GM20431 (cell line): ENCODE results near the gene ITGB6.

Experiments used
- in situ Hi-C: fragments of 300-500 bp; cut with MseI, MboI; formaldehyde crosslinking; loops from one replicate; pipeline ENCODE4 v1.15.0; 2020; ENCODE audit warnings: low sequenced_read_pairs; ENCODE audit not compliant: unreplicated experiment

The ITGB6 gene

GRCh38 chr2:160061944-160062291 lies 138.2 kb downstream of the ITGB6 start:
- in situ Hi-C loops: no loop called here

- in situ Hi-C loops: no loop called here
Observed at GRCh38 chr2:160061533-160061932, 138.5 kb downstream of the ITGB6 start.

GRCh38 chr2:160060297-160060696 lies 139.8 kb downstream of the ITGB6 start:
- in situ Hi-C loops: no loop called here

GRCh38 chr2:160057356-160057755 lies 142.7 kb downstream of the ITGB6 start:
- in situ Hi-C loops: no loop called here

GRCh38 chr2:160055726-160056108 lies 144.4 kb downstream of the ITGB6 start:
- in situ Hi-C loops: no loop called here

- in situ Hi-C loops: no loop called here
Observed at GRCh38 chr2:160054984-160055725, 144.9 kb downstream of the ITGB6 start.

- in situ Hi-C loops: no loop called here
Observed at GRCh38 chr2:160053946-160054345, 146.1 kb downstream of the ITGB6 start.

GRCh38 chr2:160052531-160052930 lies 147.5 kb downstream of the ITGB6 start:
- in situ Hi-C loops: no loop called here

GRCh38 chr2:160051371-160051800 lies 148.7 kb downstream of the ITGB6 start:
- in situ Hi-C loops: no loop called here

GRCh38 chr2:160050147-160050546 lies 149.9 kb downstream of the ITGB6 start:
- in situ Hi-C loops: no loop called here
